RPMI8226 (cell line): ENCODE results near the gene CENPE.

Experiments used
- DNase-seq: peaks from one replicate; pipeline ENCODE4 v3.0.0-alpha.2; 2015

The CENPE gene

DNA sequence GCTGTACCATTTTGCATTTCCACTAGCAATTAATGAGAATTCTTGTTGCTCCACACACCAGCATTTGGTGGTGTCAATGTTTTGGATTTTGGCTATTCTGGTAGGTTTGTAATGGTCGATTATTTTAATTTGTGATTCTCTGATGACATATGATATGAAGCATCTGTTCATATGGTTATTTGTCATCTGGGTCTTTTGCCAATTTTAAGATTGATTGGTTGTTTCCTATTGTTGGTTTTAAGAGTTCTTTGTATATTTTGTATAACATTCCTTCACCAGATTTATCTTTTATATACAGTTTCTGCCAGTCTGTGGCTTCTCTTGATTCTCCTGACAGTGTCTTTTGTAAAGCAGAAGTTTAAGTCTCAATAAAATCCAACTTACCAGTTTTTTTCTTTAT lies 80.0 kb downstream of the CENPE start:
- DNase-seq = no peak

GRCh38 chr4:103111598-103111997 lies 86.5 kb downstream of the CENPE start:
- DNase-seq = no peak

- no peak for DNase-seq
Measured at GRCh38 chr4:103108542-103108941, 89.6 kb downstream of the CENPE start.

- DNase-seq = no peak
Measured at GRCh38 chr4:103105558-103106356, 92.4 kb downstream of the CENPE start.

- DNase-seq = no peak
Measured at GRCh38 chr4:103104886-103105285, 93.3 kb downstream of the CENPE start.

GRCh38 chr4:103100691-103101090 lies 97.5 kb downstream of the CENPE start:
- no peak for DNase-seq

- DNase-seq = peak; percentile 78
Measured at GRCh38 chr4:103099691-103100392, 98.3 kb downstream of the CENPE start, which contains the start of gene BDH2. Gene BDH2, minus strand, starts transcription at chr4:103099834. Its CDS starts 3,580 bp downstream, at chr4:103096254.

- no peak for DNase-seq
Measured at GRCh38 chr4:103098756-103099440, 99.2 kb downstream of the CENPE start.

GRCh38 chr4:103098341-103098740 lies 99.8 kb downstream of the CENPE start:
- no peak for DNase-seq

DNA sequence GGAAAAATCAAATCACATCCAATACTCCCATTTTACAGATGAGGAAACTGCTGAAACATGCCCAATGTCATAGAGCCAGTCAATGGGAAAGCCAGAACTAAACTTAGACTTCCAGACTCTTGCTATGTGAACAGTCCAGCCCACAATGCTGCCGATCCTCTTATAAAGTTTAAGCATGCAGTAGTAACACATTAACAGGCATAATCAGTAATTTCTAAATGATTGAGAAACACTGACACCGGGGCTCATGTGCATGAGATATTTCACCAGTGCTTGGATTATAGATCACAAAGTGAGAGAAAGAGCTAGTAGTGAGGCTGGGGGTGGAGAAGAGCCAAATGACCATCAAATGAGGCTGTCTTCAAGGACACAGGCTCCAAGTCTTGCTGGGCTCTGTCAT lies 101.0 kb downstream of the CENPE start:
- DNase-seq = no peak

DNA sequence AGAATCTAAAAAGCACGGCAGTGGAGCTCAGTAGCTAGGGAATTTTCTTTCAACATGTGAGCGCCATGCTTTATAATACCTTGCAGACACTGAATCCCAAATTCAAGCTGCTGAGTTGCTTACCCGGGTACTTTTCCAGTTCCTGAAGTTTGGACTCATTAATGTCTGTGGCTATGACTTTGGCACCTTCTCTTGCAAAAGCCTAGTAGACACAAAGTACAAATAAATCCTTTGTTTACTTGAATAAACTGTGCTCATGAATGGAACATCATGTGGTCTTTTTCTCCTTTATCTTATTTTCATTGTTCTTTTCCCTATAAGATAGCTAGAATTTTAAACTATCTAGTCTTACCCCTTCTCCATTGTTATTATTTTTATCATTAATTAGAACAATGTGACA lies 103.1 kb downstream of the CENPE start:
- DNase-seq = no peak

GRCh38 chr4:103092245-103092644 lies 105.9 kb downstream of the CENPE start:
- DNase-seq = no peak

DNA sequence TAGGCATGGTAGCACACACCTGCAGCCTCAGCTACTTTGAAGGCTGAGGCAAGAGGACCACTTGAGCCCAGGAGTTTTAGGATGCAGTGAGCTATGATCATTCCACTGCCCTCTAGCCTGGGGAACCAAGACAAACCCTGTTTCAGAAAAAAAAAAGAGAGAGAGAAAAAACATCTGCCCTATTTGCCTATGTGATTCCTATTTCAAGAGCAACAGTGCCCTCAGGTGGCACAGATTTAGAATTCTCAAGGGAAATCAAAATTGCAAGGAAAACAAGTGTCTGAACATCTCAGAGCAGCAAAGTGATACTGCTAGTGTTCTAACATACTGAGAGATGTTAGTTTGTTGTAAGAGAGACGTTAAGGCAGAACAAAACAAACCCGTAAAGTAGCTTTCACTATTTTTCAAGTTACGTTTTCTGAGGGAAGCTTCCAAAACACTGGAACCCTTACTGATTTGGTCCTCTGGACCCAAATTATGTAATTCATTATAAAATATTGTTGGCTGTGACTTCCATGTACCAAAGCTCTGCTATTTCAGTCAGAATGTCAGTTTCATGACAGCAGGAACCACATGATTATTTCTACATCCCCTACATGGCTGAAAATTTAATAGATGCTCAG lies 106.4 kb downstream of the CENPE start:
- peak; percentile 64 for DNase-seq

GRCh38 chr4:103089481-103089880 lies 108.7 kb downstream of the CENPE start:
- DNase-seq = no peak

DNA sequence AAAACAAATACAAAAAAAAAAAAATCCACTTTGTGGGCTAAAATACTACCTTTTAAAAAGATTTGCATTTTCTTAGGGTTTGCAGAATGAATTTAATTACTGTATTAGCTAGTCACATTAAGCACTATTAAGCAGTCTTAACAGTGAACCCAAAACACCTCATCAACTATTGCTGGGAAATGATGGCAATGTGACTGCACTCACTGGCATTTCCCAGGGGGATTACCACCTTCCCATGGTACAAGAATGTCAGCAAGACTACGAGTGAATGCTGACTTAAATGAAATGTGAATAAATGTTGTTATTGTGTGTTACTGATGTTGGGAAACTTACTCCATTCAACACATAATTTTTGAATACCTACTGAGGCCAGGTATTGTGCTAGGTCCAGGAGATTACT lies 111.6 kb downstream of the CENPE start:
- DNase-seq = no peak

DNA sequence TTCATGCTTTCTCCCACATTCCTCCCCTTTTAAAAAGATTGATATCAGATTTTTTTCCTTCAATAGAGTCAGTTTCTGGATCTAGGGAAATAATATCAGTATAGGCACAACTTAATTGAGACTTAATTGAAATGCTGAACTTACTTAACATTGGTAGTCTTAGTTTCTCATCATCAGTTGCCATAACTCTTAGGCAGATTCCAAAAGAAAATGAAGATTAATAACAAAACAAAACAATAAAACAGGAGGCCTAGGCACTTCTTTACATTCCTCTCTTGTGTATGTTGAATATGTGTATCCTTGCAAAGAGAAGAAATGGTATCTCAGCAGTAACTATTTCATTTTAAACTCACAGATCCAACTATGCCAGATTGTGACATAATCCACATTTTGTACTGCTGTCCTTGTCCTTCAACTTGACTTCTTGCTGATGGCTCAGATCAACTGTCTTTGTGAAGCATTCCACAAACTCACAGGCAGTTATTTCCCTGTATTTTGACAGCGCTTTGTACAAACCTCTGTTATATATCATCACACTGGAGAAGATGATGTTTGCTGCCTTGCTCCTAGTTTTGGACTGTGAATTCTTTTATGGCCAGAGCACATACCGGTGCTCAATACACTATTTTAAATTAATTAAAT lies 112.5 kb downstream of the CENPE start:
- DNase-seq = no peak

GRCh38 chr4:103079621-103080020 lies 118.5 kb downstream of the CENPE start:
- DNase-seq = no peak

DNA sequence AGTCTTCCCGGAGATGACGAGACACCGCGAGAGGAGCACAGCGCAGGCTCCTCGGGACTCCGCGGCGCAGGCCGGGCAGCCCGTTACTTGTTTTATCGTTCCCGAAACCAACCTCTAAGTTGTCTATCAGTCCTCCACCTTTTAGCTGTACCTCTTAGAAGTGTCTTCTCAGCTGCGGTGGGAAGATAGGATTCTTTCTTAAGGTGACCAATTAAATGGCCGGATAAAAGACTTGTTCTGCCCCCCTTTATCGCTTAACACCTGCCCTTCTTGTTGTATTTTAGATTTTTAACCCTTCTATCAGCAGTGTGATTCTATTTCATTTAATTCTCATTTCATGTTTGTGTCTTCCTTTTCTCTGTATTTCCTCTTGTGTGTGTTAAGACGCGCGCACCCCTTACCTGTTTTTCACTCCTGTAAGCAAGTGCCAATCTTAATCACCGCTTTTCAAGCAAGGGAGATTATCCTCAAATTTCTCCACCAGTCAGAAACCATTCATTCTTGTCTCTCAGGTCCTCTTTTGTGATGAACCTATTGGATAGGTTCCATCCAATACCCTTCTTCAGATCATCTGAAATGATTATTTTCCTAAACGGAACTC lies 121.3 kb downstream of the CENPE start, which contains the start of gene SLC9B2:
SLC9B2 (minus strand) TSS at position 15 of the 601 bp plus-strand sequence. CDS start 9,211 bp downstream, outside the sequence.
- peak; percentile 50 for DNase-seq

DNA sequence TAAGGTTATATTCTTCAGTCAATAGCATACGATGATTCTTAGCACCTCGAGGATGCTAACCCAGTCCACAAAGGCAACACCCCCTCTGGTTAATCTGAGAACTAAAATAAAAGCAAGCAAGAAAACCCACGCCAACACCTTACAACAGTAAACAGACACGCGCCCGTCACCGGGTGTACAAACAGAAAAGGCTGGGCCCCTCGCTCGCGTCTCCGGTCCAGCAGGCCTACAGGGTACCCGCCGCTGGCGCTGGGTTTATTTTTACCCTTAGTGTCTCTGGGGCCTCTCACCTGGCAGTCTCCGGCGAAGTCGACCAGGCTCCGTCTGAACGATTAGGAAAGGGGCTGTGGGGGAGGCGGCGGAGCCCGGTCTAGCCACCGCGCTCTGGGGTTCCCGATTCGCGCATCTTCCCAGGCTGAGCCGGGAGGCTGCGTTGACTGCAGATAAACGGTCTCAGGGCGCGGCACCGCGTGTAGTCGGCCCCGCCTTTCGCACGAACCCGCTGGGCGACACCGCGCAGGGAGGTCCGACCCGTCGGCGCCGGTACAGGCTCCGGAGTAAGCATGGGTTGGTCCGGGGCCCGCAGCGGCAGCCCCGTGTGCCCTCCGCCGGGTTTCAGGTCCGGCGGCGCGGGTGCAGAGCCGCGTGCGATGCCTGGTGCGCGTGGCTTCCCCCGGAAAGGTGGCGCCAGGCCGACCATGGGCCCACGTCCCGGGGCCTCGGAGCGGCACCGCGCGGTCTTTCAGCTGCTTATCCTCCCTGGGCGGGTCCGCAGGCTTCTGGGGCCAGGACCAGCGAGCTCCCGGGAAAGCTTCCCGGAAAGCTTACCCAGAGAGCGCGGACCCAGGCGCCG lies 122.0 kb downstream of the CENPE start:
- DNase-seq = peak; percentile 55

DNA sequence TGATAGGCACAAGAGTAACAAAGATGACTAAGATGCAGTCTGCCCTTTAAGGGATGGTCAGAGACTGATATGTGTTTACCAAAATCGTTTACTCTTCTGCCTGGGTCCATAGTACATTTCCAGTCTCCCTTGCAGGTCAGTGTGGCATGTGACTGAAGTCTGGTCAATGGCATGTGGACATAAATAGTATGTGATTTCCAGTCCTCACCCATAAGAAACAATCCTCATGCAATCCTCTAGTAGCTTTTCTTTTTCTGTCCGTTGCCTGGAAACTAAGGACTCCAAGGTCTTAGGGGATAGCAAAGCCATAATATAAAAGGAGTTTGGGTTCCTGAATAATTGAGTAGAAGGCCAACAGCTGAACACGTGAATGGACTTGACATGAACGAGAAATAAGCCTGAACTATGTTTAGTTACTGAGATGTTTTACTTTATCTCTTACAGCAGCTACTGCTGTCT lies 122.7 kb downstream of the CENPE start:
- peak; percentile 21 for DNase-seq
